HCT116 (cell line): ENCODE results near the gene SLC1A4. TPM values are rescaled to one million over a fixed set of nuclear protein-coding genes. Genes with fewer than 3 reads are reported as not detected.

ENCODE experiments used
- ATAC-seq: fragments of 200-7000 bp; cut with Tn5 transposase; 2 replicates; pipeline ENCODE4 v1.9.1; 2020; ENCODE audit warnings: mild to moderate bottlenecking, moderate library complexity
- BruUV-seq: library from RNA; stranded (reverse); fragments of 400-500 nt; replicated peaks from 2 replicates; lab custom pipeline; 2021; lab: Mats Ljungman, UMichigan
- CTCF ChIA-PET: fragments of 300-600 bp; sonication (Branson Sonifier 250); formaldehyde crosslinking; loops from one replicate; lab custom pipeline; 2021; ENCODE audit warnings: antibody characterized with exemption; lab: Charles Lee
- POLR2A ChIA-PET: fragments of 300-600, 350-600 bp; sonication (Branson Sonifier 250); formaldehyde crosslinking; loops from one replicate; lab custom pipeline; 2021; ENCODE audit warnings: antibody characterized with exemption; lab: Charles Lee
- RAD21 ChIA-PET, 2 experiments: fragments of 300-600 bp; sonication (Branson Sonifier 250); formaldehyde crosslinking; loops; one replicate each; lab custom pipeline; 2023; ENCODE audit warnings: low total read pairs in 2 of 2; ENCODE audit not compliant: uncharacterized antibody in 2 of 2, unreplicated experiment in 2 of 2, low non-redundant PET in 1 of 2; lab: Charles Lee
- DNase-seq: peaks from one replicate; pipeline ENCODE4 v3.0.0-alpha.2; 2010; ENCODE audit warnings: low read depth, low spot score
- H2AFZ ChIP-seq: fragments of 200-600 bp; shearing (Covaris generic), sonication (generic); 2 replicates; pipeline ENCODE4 v1.6.1; 2017; ENCODE audit warnings: low read depth, mixed run types, mixed read lengths, antibody characterized with exemption, low read length; ENCODE audit not compliant: poor library complexity, severe bottlenecking
- H3K27ac ChIP-seq: 2 replicates; pipeline ENCODE4 v1.5.1; 2012; ENCODE audit warnings: low read depth, low read length
- H3K27me3 ChIP-seq: fragments of 200-600 bp; sonication (generic); 2 replicates; pipeline ENCODE4 v1.6.1; 2016; ENCODE audit warnings: mixed run types, low read length, mixed read lengths; ENCODE audit not compliant: insufficient read depth
- H3K36me3 ChIP-seq, 2 experiments: fragments of 200-500 bp in 1 of 2; fragments of 200-600 bp in 1 of 2; sonication (Bioruptor generic) in 1 of 2; sonication (generic) in 1 of 2; 2 replicates each; pipeline versions ENCODE4 v1.5.1 to v1.6.1; 2014 to 2016; ENCODE audit warnings: low read length in 2 of 2, inconsistent platforms in 1 of 2, mixed read lengths in 1 of 2, mixed run types in 1 of 2; ENCODE audit not compliant: insufficient read depth in 2 of 2, control insufficient read depth in 1 of 2
- H3K4me1 ChIP-seq, 2 experiments: fragments of 200-600 bp in 1 of 2; sonication (generic) in 1 of 2; 2 replicates each; pipeline versions ENCODE4 v1.5.1 to v1.6.1; 2012 to 2017; ENCODE audit warnings: low read length in 2 of 2, inconsistent platforms in 1 of 2, mild to moderate bottlenecking in 1 of 2, mixed read lengths in 1 of 2, mixed run types in 1 of 2, moderate library complexity in 1 of 2; ENCODE audit not compliant: insufficient read depth in 2 of 2, control insufficient read depth in 1 of 2
- H3K4me2 ChIP-seq: fragments of 200-600 bp; sonication (generic); 2 replicates; pipeline ENCODE4 v1.6.1; 2017; ENCODE audit warnings: mixed run types, low read length, mixed read lengths
- H3K4me3 ChIP-seq, 2 experiments: fragments of 200-600 bp in 1 of 2; sonication (generic) in 1 of 2; replicated peaks in 1 of 2; 2 replicates each; pipeline ENCODE4 v1.5.1; 2011 to 2016; ENCODE audit warnings: low read length in 2 of 2, control low read depth in 1 of 2, low read depth in 1 of 2, mild to moderate bottlenecking in 1 of 2, mixed read lengths in 1 of 2, mixed run types in 1 of 2
- H3K79me2 ChIP-seq: fragments of 200-600 bp; sonication (generic); 2 replicates; pipeline ENCODE4 v1.6.1; 2017; ENCODE audit warnings: mild to moderate bottlenecking, mixed run types, low read length, moderate library complexity, mixed read lengths; ENCODE audit not compliant: insufficient read depth
- H3K9ac ChIP-seq: fragments of 200-600 bp; sonication (generic); 2 replicates; pipeline ENCODE4 v1.6.1; 2016; ENCODE audit warnings: low read length, mixed read lengths
- H3K9me2 ChIP-seq: fragments of 200-600 bp; sonication (generic), shearing (Covaris generic); 2 replicates; pipeline ENCODE4 v1.6.1; 2017; ENCODE audit warnings: mixed run types, mild to moderate bottlenecking, moderate library complexity; ENCODE audit not compliant: insufficient read depth
- H3K9me3 ChIP-seq, 2 experiments: fragments of 200-500 bp in 1 of 2; fragments of 200-600 bp in 1 of 2; sonication (Bioruptor generic) in 1 of 2; sonication (generic) in 1 of 2; 2 replicates each; pipeline ENCODE4 v1.6.1; 2014 to 2017; ENCODE audit warnings: low read length in 2 of 2, mixed read lengths in 2 of 2, inconsistent platforms in 1 of 2, low read depth in 1 of 2, mild to moderate bottlenecking in 1 of 2, mixed run types in 1 of 2, moderate library complexity in 1 of 2; ENCODE audit not compliant: control insufficient read depth in 1 of 2, insufficient read depth in 1 of 2
- H4K20me1 ChIP-seq: fragments of 200-600 bp; sonication (generic), shearing (Covaris generic); 2 replicates; pipeline ENCODE4 v1.6.1; 2017; ENCODE audit warnings: mixed run types, mild to moderate bottlenecking, moderate library complexity; ENCODE audit not compliant: insufficient read depth
- ATF3 ChIP-seq: IDR thresholded peaks from 2 replicates; pipeline ENCODE4 v1.6.1; 2012
- CEBPB ChIP-seq: IDR thresholded peaks from 2 replicates; pipeline ENCODE4 v1.6.1; 2012; ENCODE audit warnings: low read depth
- CTCF ChIP-seq, 3 experiments: fragments of 200-600 bp in 1 of 3; sonication (generic) in 1 of 3; IDR thresholded peaks in 2 of 3; conservative IDR thresholded peaks in 1 of 3; 2 replicates each; pipeline ENCODE4 v1.5.1; 2012 to 2017; ENCODE audit warnings: low read depth in 2 of 3, low read length in 2 of 3, antibody characterized with exemption in 1 of 3, borderline replicate concordance in 1 of 3, control low read depth in 1 of 3, mild to moderate bottlenecking in 1 of 3, mixed read lengths in 1 of 3, mixed run types in 1 of 3, moderate library complexity in 1 of 3; ENCODE audit not compliant: insufficient read depth in 1 of 3
- EGR1 ChIP-seq: IDR thresholded peaks from 2 replicates; pipeline ENCODE4 v1.6.1; 2012; ENCODE audit warnings: low read depth
- EZH2 ChIP-seq: fragments of 200-600 bp; sonication (generic); IDR thresholded peaks from 2 replicates; pipeline ENCODE4 v1.6.1; 2017; ENCODE audit warnings: antibody characterized with exemption, mixed run types
- EZH2phosphoT487 ChIP-seq: fragments of 200-600 bp; IDR thresholded peaks from 2 replicates; pipeline ENCODE4 v1.6.1; 2018; ENCODE audit warnings: antibody characterized with exemption, borderline replicate concordance
- JUND ChIP-seq: IDR thresholded peaks from 2 replicates; pipeline ENCODE4 v1.6.1; 2012
- POLR2AphosphoS5 ChIP-seq: IDR thresholded peaks from 2 replicates; pipeline ENCODE4 v1.6.1; 2011; ENCODE audit warnings: mild to moderate bottlenecking, low read depth, low read length, moderate library complexity
- REST ChIP-seq: IDR thresholded peaks from 2 replicates; pipeline ENCODE4 v1.6.1; 2012; ENCODE audit warnings: low read depth
- SIN3A ChIP-seq: IDR thresholded peaks from 2 replicates; pipeline ENCODE4 v1.6.1; 2012; ENCODE audit warnings: low read depth
- SP1 ChIP-seq: IDR thresholded peaks from 2 replicates; pipeline ENCODE4 v1.6.1; 2012; ENCODE audit warnings: low read depth
- SRF ChIP-seq: IDR thresholded peaks from 2 replicates; pipeline ENCODE4 v1.6.1; 2012; ENCODE audit warnings: low read depth
- TCF7L2 ChIP-seq: IDR thresholded peaks from 2 replicates; pipeline ENCODE4 v1.7.0; 2011; ENCODE audit warnings: borderline replicate concordance, inconsistent platforms; ENCODE audit not compliant: insufficient read depth, insufficient read length; ENCODE audit errors: extremely low read depth
- YY1 ChIP-seq: IDR thresholded peaks from 2 replicates; pipeline ENCODE4 v1.6.1; 2011; ENCODE audit warnings: low read length, low read depth, moderate library complexity, mild to moderate bottlenecking; ENCODE audit not compliant: insufficient replicate concordance; ENCODE audit errors: extremely low read depth
- ZBTB33 ChIP-seq: IDR thresholded peaks from 2 replicates; pipeline ENCODE4 v1.6.1; 2011; ENCODE audit warnings: mild to moderate bottlenecking, low read length, moderate library complexity; ENCODE audit not compliant: insufficient replicate concordance; ENCODE audit errors: extremely low read depth
- ZNF274 ChIP-seq: fragments of 200-500 bp; sonication (Bioruptor generic); IDR thresholded peaks from 2 replicates; pipeline ENCODE4 v1.6.1; 2014; ENCODE audit warnings: mild to moderate bottlenecking, low read depth, low read length, inconsistent platforms
- intact Hi-C: fragments of 100-400 bp; cut with micrococcal nuclease; formaldehyde crosslinking; loops from 2 replicates; pipeline ENCODE4 v1.10.0; 2022
- total RNA-seq: library from RNA; stranded (reverse); gene quantifications from one replicate; pipeline ENCODE4 v1.2.1, GENCODE V29; 2021; ENCODE audit not compliant: unreplicated experiment

The SLC1A4 gene
- total RNA-seq, 1 experiment from 2014 or later, result 9.2 TPM

GRCh38 chr2:64943387-64944150 is 45.6 kb upstream of the SLC1A4 start:
- intact Hi-C loops, result no loop called here
- no peaks in the 10 kb centered on the region for H4K20me1 ChIP-seq
- POLR2A ChIA-PET, result no interaction called here
- H3K4me1 ChIP-seq, result no peaks in the 10 kb centered on the region
- H3K9me3 ChIP-seq, result no peaks in the 10 kb centered on the region
- H2AFZ ChIP-seq, result no peak overlapping the region
- no peaks in the 10 kb centered on the region for H3K36me3 ChIP-seq
- TF ChIP-seq YY1, result no peak
- TF ChIP-seq SRF, result no peak
- TF ChIP-seq SIN3A, result no peak
- no peak for TF ChIP-seq SP1
- TF ChIP-seq ZNF274, result no peak
- TF ChIP-seq EZH2phosphoT487, result no peak
- TF ChIP-seq CEBPB, result no peak
- TF ChIP-seq REST, result no peak
- no peak for TF ChIP-seq JUND
- no peak for TF ChIP-seq POLR2AphosphoS5
- TF ChIP-seq TCF7L2, result no peak
- TF ChIP-seq ATF3, result no peak
- TF ChIP-seq ZBTB33, result no peak
- TF ChIP-seq EZH2, result no peak
- TF ChIP-seq EGR1, result no peak
- TF ChIP-seq CTCF (IDR thresholded peaks at IDR 0.05 in 2 of 3, conservative IDR thresholded peaks at IDR 0.05 in 1 of 3; ENCODE audit: borderline replicate concordance in 1 of 3, insufficient read depth in 1 of 3, low read depth in 2 of 3, low read length in 2 of 3), result no peak
- TF ChIP-seq, all 23 proteins: peak for 0
- no peak overlapping the region for H3K4me2 ChIP-seq
- BruUV-seq, result no TSS peak
- no peaks in the 10 kb centered on the region for H3K79me2 ChIP-seq
- H3K4me3 ChIP-seq, result no peak overlapping the region
- ChIA-PET CTCF (no interaction called here), RAD21 (no interaction called here)
- H3K27me3 ChIP-seq, result no peaks in the 10 kb centered on the region
- H3K27ac ChIP-seq, result no peak overlapping the region
- H3K9me2 ChIP-seq, result no peaks in the 10 kb centered on the region
- no peak overlapping the region for H3K9ac ChIP-seq
- DNase-seq (no peak), ATAC-seq (no peak)
